Naive thymus-derived CD8-positive, alpha-beta T cell (primary cell): Measurements from ENCODE around the gene CSRNP3. TPM values are rescaled to one million over a fixed set of nuclear protein-coding genes. Genes with fewer than 3 reads are reported as not detected.

Source experiments
- ATAC-seq, 2 donors: fragments of 150-1000 bp; cut with Tn5 transposase in 1 of 2; sonication (Bioruptor Pico), chemical (Tn5 transposase) in 1 of 2; 1 replicate in 1 of 2; 2 replicates in 1 of 2; pipeline ENCODE4 v1.10.0; 2021; ENCODE audit warnings: mild to moderate bottlenecking in 2 of 2, moderate library complexity in 2 of 2
- POLR2A ChIA-PET: fragments of 350-600 bp; sonication (Branson Sonifier 250); formaldehyde crosslinking; loops from one replicate; lab custom pipeline; 2021; ENCODE audit warnings: antibody characterized with exemption; lab: Charles Lee
- DNase-seq, 10 donors: peaks; one replicate each; pipeline versions ENCODE4 v3.0.0 to v3.0.0-alpha.2; 2020 to 2022
- H3K27ac Mint-ChIP-seq, 10 donors: one replicate each; pipeline ENCODE4 v1.8.0; 2020 to 2022; ENCODE audit warnings: mild to moderate bottlenecking in 10 of 10, mixed read lengths in 10 of 10, moderate library complexity in 4 of 10, inconsistent platforms in 1 of 10
- H3K27me3 Mint-ChIP-seq, 5 donors: one replicate each; pipeline ENCODE4 v1.8.0; 2021 to 2022; ENCODE audit warnings: mixed read lengths in 5 of 5
- H3K36me3 Mint-ChIP-seq, 3 donors: one replicate each; pipeline ENCODE4 v1.8.0; 2020 to 2022; ENCODE audit warnings: mixed read lengths in 3 of 3, mild to moderate bottlenecking in 2 of 3, inconsistent platforms in 1 of 3
- H3K4me1 Mint-ChIP-seq, 4 donors: one replicate each; pipeline ENCODE4 v1.8.0; 2021 to 2022; ENCODE audit warnings: mixed read lengths in 4 of 4
- H3K4me3 Mint-ChIP-seq, 10 donors: one replicate each; pipeline ENCODE4 v1.8.0; 2020 to 2022; ENCODE audit warnings: mild to moderate bottlenecking in 10 of 10, mixed read lengths in 10 of 10, moderate library complexity in 6 of 10, inconsistent platforms in 1 of 10
- H3K9me3 Mint-ChIP-seq, 9 donors: one replicate each; pipeline ENCODE4 v1.8.0; 2020 to 2022; ENCODE audit warnings: mixed read lengths in 9 of 9, mild to moderate bottlenecking in 3 of 9, inconsistent platforms in 1 of 9, moderate library complexity in 1 of 9
- polyA plus RNA-seq, 3 donors: library from polyadenylated mRNA; unstranded; fragments of 300-500 nt; fragmentation: Illumina TruSeq; gene quantifications; one replicate each; pipeline ENCODE4 v1.2.3, GENCODE V29; 2021
- total RNA-seq, 8 experiments: library from RNA in 2 of 8; stranded (reverse) in 2 of 8; gene quantifications; one replicate each; pipeline ENCODE4 v1.2.3 and lab custom pipeline; 2021 to 2026

CSRNP3 gene
- total and polyA plus RNA-seq, 5 experiments from 2014 or later = not detected

DNA sequence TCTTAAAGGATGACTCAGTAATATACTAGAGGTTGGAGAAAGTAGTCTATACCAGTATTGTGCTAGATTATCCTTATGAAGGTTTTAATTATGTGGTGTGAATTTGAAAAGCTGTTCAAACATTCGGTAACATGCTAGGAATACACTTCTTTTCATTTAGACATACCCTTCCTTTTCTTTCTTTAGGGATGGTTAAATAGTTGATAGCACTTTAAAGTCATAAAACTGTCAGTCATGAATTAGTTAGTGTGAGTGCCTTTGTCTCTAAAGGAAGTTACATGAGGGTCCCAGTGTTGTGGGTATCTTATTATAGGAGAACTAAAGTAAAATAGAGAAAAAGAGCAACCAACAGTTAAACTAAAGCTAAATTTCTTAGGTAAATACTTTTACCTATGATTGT is 149.3 kb downstream of the CSRNP3 start:
- Mint-ChIP-seq H3K9me3 (peaks cover 0 to 21% (median 7%) of the 10 kb centered on the region in 9 donors), H3K27me3 (peaks cover 3 to 13% (median 4%) of the 10 kb centered on the region in 5 donors), H3K27ac (no peak overlapping the region), H3K4me1 (no peaks in the 10 kb centered on the region), H3K4me3 (no peak overlapping the region), H3K36me3 (peaks cover 0 to 4% (median 0%) of the 10 kb centered on the region in 3 donors)
- POLR2A ChIA-PET = no interaction called here
- DNase-seq (no peak), ATAC-seq (no peak)

DNA sequence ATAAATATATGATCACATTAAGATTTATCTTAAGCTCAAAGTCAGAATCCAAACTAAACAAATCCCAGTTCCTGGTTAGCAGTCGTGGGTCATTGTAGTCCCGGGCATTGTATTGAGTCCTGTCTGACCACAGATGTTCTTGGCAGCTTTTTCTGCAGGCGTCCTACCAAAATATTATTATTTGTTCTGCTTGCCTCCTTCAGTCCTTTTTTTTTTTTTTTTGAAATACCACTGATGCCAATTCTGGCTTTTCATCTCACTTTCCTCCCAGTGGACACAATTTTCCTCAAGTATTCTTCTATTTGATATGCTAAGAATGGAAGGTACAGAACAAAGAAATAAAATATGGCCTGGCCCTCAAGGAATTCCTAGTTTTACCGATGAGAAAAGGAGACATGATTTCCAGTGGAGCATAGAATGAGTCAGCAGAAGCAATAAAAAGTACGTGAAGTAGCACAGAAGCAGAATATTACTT is 151.6 kb downstream of the CSRNP3 start:
- no peak for ATAC-seq
- peaks cover 0 to 19% (median 7%) of the 10 kb centered on the region in 9 donors for H3K9me3 Mint-ChIP-seq
- POLR2A ChIA-PET = no interaction called here
- H3K27me3 Mint-ChIP-seq = peaks cover 4 to 23% (median 7%) of the 10 kb centered on the region in 5 donors
- no peak overlapping the region for H3K4me3 Mint-ChIP-seq
- H3K36me3 Mint-ChIP-seq = peaks cover 0 to 4% (median 0%) of the 10 kb centered on the region in 3 donors
- no peak overlapping the region for H3K27ac Mint-ChIP-seq
- no peaks in the 10 kb centered on the region for H3K4me1 Mint-ChIP-seq
- DNase-seq = no peak

GRCh38 chr2:165623161-165623560 is 153.7 kb downstream of the CSRNP3 start:
- peaks cover 0 to 2% (median 0%) of the 10 kb centered on the region in 3 donors for H3K36me3 Mint-ChIP-seq
- no peak overlapping the region for H3K4me3 Mint-ChIP-seq
- peaks cover 0 to 6% (median 0%) of the 10 kb centered on the region in 9 donors for H3K9me3 Mint-ChIP-seq
- DNase-seq (no peak), ATAC-seq (no peak)
- peaks cover 3 to 23% (median 8%) of the 10 kb centered on the region in 5 donors for H3K27me3 Mint-ChIP-seq
- POLR2A ChIA-PET = no interaction called here
- H3K27ac Mint-ChIP-seq = no peak overlapping the region
- H3K4me1 Mint-ChIP-seq = no peaks in the 10 kb centered on the region

- H3K4me1 Mint-ChIP-seq = no peaks in the 10 kb centered on the region
- H3K9me3 Mint-ChIP-seq = no peaks in the 10 kb centered on the region
- ATAC-seq (no peak), DNase-seq (no peak)
- peaks cover 3 to 23% (median 6%) of the 10 kb centered on the region in 5 donors for H3K27me3 Mint-ChIP-seq
- H3K27ac Mint-ChIP-seq = peak overlapping the region in 1 of 10 donors; percentile 39
- POLR2A ChIA-PET = no interaction called here
- H3K4me3 Mint-ChIP-seq = no peak overlapping the region
- no peaks in the 10 kb centered on the region for H3K36me3 Mint-ChIP-seq
These were observed 154.4 kb downstream of the CSRNP3 start for GRCh38 chr2:165623783-165624469.

DNA sequence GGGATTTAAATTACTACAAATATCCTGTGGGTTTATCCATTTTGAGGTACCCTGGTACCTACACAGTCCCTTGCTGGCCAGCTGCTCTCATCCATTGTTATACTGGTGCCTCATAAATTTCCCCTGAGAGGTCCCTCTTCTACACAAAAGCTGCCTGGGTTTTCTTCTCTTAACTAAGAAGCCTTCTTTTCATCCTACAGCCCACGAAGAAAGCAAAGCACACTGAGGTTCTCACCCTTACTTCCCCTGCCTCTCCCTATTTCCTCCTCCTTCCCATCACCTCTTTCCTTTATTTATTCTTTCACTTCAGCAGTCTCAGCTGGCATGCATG is 154.9 kb downstream of the CSRNP3 start:
- Mint-ChIP-seq H3K27ac (no peak overlapping the region), H3K4me3 (no peak overlapping the region)
- POLR2A ChIA-PET = no interaction called here

GRCh38 chr2:165627470-165627869 is 158.0 kb downstream of the CSRNP3 start:
- Mint-ChIP-seq H3K27ac (no peak overlapping the region), H3K4me1 (peaks cover 3 to 14% (median 9%) of the 10 kb centered on the region in 4 donors), H3K27me3 (peaks cover 1 to 10% (median 6%) of the 10 kb centered on the region in 5 donors), H3K4me3 (no peak overlapping the region), H3K36me3 (no peaks in the 10 kb centered on the region), H3K9me3 (no peaks in the 10 kb centered on the region)
- ATAC-seq (no peak), DNase-seq (no peak)
- POLR2A ChIA-PET = no interaction called here

More for the DNA sequence above, 154.9 kb downstream of the CSRNP3 start:
- Mint-ChIP-seq H3K4me1 (peaks cover 0 to 1% (median under 1%) of the 10 kb centered on the region in 4 donors), H3K27me3 (peaks cover 3 to 23% (median 6%) of the 10 kb centered on the region in 5 donors), H3K9me3 (no peaks in the 10 kb centered on the region), H3K36me3 (no peaks in the 10 kb centered on the region)
- DNase-seq (no peak), ATAC-seq (no peak)

GRCh38 chr2:165629776-165630175 is 160.3 kb downstream of the CSRNP3 start:
- H3K4me1 Mint-ChIP-seq = peaks cover 3 to 14% (median 9%) of the 10 kb centered on the region in 4 donors
- ATAC-seq = peak in 1 of 2 donors; percentile 39

DNA sequence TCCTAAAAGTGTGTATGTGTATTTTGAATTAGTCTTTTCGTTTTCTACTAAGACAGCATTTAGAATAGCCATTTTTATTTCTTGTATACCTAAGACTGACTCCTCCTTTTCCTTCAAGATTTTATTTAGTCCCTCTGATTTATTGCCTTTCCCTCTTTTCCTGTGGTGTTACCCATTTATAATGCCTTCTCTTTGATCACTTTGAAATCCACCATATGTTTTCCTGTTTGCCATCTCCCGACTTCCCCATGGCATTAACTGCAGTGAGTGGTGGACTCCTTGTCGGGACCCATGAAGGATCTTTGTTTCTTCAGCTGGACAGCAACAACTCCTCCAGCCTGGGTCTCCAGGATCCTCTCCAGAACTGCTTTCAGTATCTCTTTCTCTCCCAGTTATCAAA is 160.7 kb downstream of the CSRNP3 start:
- DNase-seq = no peak
- Mint-ChIP-seq H3K4me3 (peak overlapping the region in 2 of 10 donors; percentile 10 to 35), H3K27me3 (peaks cover 0 to 9% (median 1%) of the 10 kb centered on the region in 5 donors), H3K36me3 (no peaks in the 10 kb centered on the region), H3K4me1 (peaks cover 3 to 14% (median 9%) of the 10 kb centered on the region in 4 donors), H3K27ac (no peak overlapping the region), H3K9me3 (no peaks in the 10 kb centered on the region)
- POLR2A ChIA-PET = no interaction called here
- no peak for ATAC-seq

More at GRCh38 chr2:165629776-165630175, 160.3 kb downstream of the CSRNP3 start:
- Mint-ChIP-seq H3K4me3 (no peak overlapping the region), H3K9me3 (no peaks in the 10 kb centered on the region), H3K36me3 (no peaks in the 10 kb centered on the region), H3K27me3 (peaks cover 0 to 9% (median 3%) of the 10 kb centered on the region in 5 donors), H3K27ac (peak overlapping the region in 1 of 10 donors; percentile 4)
- POLR2A ChIA-PET = no interaction called here
- peak in 2 of 10 donors; percentile 3 to 23 for DNase-seq

GRCh38 chr2:165631089-165631488 is 161.6 kb downstream of the CSRNP3 start:
- POLR2A ChIA-PET = no interaction called here
- ATAC-seq = no peak
- Mint-ChIP-seq H3K36me3 (no peaks in the 10 kb centered on the region), H3K4me1 (peaks cover 3 to 14% (median 9%) of the 10 kb centered on the region in 4 donors), H3K27me3 (peaks cover 0 to 9% (median 1%) of the 10 kb centered on the region in 5 donors), H3K9me3 (no peaks in the 10 kb centered on the region), H3K4me3 (no peak overlapping the region), H3K27ac (no peak overlapping the region)
- DNase-seq = no peak

- POLR2A ChIA-PET = no interaction called here
- no peaks in the 10 kb centered on the region for H3K36me3 Mint-ChIP-seq
- no peak for DNase-seq
- H3K27ac Mint-ChIP-seq = no peak overlapping the region
- H3K9me3 Mint-ChIP-seq = no peaks in the 10 kb centered on the region
- H3K4me1 Mint-ChIP-seq = peaks cover 3 to 14% (median 9%) of the 10 kb centered on the region in 4 donors
- ATAC-seq = no peak
- H3K4me3 Mint-ChIP-seq = no peak overlapping the region
- peaks cover 0 to 9% (median 1%) of the 10 kb centered on the region in 5 donors for H3K27me3 Mint-ChIP-seq
These were observed 163.1 kb downstream of the CSRNP3 start for GRCh38 chr2:165632594-165632993.

DNA sequence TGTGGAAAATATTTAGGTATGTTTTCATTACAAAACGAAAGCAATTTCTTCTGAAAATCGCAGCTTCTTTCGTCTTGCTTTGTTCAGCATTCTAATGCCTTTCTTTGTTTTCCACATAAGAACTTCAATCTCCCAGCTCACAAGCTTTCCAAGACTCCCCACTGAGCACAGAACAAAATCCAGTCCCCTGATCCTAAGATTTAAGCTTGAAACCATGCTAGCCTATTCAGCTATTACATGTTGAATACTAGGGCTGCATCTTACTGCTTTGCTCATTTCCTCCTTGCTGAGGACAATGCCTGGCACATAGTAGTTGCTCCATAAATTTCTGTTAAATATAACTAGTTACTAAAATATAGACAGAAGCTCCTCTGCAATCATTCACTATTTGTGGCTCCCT is 163.9 kb downstream of the CSRNP3 start:
- Mint-ChIP-seq H3K27ac (no peak overlapping the region), H3K9me3 (no peaks in the 10 kb centered on the region), H3K27me3 (peaks cover 0 to 9% (median 1%) of the 10 kb centered on the region in 5 donors), H3K4me3 (no peak overlapping the region), H3K4me1 (peaks cover 3 to 14% (median 9%) of the 10 kb centered on the region in 4 donors), H3K36me3 (no peaks in the 10 kb centered on the region)
- ATAC-seq (no peak), DNase-seq (no peak)
- POLR2A ChIA-PET = no interaction called here

GRCh38 chr2:165634282-165634681 is 164.8 kb downstream of the CSRNP3 start:
- POLR2A ChIA-PET = no interaction called here
- Mint-ChIP-seq H3K27ac (no peak overlapping the region), H3K36me3 (no peaks in the 10 kb centered on the region), H3K4me1 (peaks cover 3 to 14% (median 9%) of the 10 kb centered on the region in 4 donors), H3K4me3 (no peak overlapping the region), H3K9me3 (no peaks in the 10 kb centered on the region), H3K27me3 (peaks cover 0 to 9% (median 1%) of the 10 kb centered on the region in 5 donors)
- DNase-seq = no peak
- no peak for ATAC-seq

DNA sequence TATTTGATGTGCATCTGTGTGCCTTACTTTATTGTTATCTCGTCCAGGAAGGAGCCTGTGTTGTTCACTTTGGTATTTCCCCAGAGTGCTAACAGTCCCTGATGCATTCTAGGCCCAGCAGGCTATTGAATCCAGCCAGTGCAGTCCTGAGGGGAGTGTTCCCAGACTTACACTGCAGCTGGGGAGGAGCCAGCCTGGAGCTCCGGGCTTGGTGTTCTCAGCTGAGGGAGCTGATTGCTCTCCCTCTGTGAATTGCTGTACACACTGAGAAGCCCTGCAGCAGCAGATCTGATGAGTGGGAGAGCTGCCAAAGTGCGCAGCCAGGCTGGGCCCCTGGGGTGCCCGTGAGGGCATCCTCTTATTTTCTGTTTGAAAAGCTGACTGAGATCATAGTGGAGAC is 165.4 kb downstream of the CSRNP3 start:
- no peaks in the 10 kb centered on the region for H3K9me3 Mint-ChIP-seq
- H3K4me3 Mint-ChIP-seq = no peak overlapping the region
- peaks cover 0 to 9% (median 1%) of the 10 kb centered on the region in 5 donors for H3K27me3 Mint-ChIP-seq
- POLR2A ChIA-PET = no interaction called here
- DNase-seq (no peak), ATAC-seq (no peak)
- H3K36me3 Mint-ChIP-seq = no peaks in the 10 kb centered on the region
- H3K4me1 Mint-ChIP-seq = peaks cover 3 to 9% (median 6%) of the 10 kb centered on the region in 4 donors
- no peak overlapping the region for H3K27ac Mint-ChIP-seq
